Aorta (tissue), 5 donors: Measurements from ENCODE around the gene SMAD6. TPM values are rescaled to one million over a fixed set of nuclear protein-coding genes. Genes with fewer than 3 reads are reported as not detected.
A peak's percentile ranks its signal among the peaks of the same experiment; 100 is the strongest.

Source experiments
- ATAC-seq: fragments of 200-7000 bp; cut with Tn5 transposase; one replicate; pipeline ENCODE4 v1.9.1; 2022; ENCODE audit warnings: moderate library complexity; ENCODE audit not compliant: low FRiP score
- DNase-seq, 2 donors: peaks; one replicate each; pipeline ENCODE4 v3.0.0-alpha.2; 2020
- H3K27ac ChIP-seq, 2 donors: one replicate each; pipeline ENCODE4 v1.5.1; 2013; ENCODE audit warnings: low read length in 2 of 2, mild to moderate bottlenecking in 2 of 2, moderate library complexity in 2 of 2, control low read depth in 1 of 2, inconsistent platforms in 1 of 2, low read depth in 1 of 2
- H3K27me3 ChIP-seq, 2 donors: one replicate each; pipeline ENCODE4 v1.6.1; 2013; ENCODE audit warnings: control low read depth in 1 of 2, low read length in 1 of 2, mild to moderate bottlenecking in 1 of 2, moderate library complexity in 1 of 2; ENCODE audit not compliant: insufficient read depth in 2 of 2, control insufficient read depth in 1 of 2
- H3K36me3 ChIP-seq, 2 donors: one replicate each; pipeline ENCODE4 v1.6.1; 2013; ENCODE audit warnings: control low read depth in 1 of 2, low read length in 1 of 2, mild to moderate bottlenecking in 1 of 2; ENCODE audit not compliant: insufficient read depth in 2 of 2, control insufficient read depth in 1 of 2
- H3K4me1 ChIP-seq, 2 donors: one replicate each; pipeline ENCODE4 v1.6.1; 2013; ENCODE audit warnings: low read length in 2 of 2, control low read depth in 1 of 2, mild to moderate bottlenecking in 1 of 2, moderate library complexity in 1 of 2; ENCODE audit not compliant: insufficient read depth in 2 of 2, control insufficient read depth in 1 of 2
- H3K4me3 ChIP-seq, 2 donors: one replicate each; pipeline ENCODE4 v1.5.1; 2013; ENCODE audit warnings: low read length in 2 of 2, control low read depth in 1 of 2, mild to moderate bottlenecking in 1 of 2
- H3K9me3 ChIP-seq: one replicate; pipeline ENCODE4 v1.6.1; 2013; ENCODE audit warnings: mild to moderate bottlenecking, low read length; ENCODE audit not compliant: control insufficient read depth
- WGBS, 2 donors: extraction: QIAGEN DNeasy Blood & Tissue Kit; methylation state at CpG; one replicate each; pipeline ENCODE4 v1.1.7; 2013; 5-methylcytosine and 5-hydroxymethylcytosine counted together
- intact Hi-C, 2 donors: fragments of 100-400 bp; cut with DNase I; formaldehyde crosslinking; loops; one replicate each; pipeline versions ENCODE4 v1.14.2 to v1.15.0; 2022
- polyA plus RNA-seq, 2 donors: library from polyadenylated mRNA; stranded (reverse); fragments of 200-250 nt; gene quantifications; one replicate each; pipeline ENCODE4 v1.2.3, GENCODE V29; 2013
- total RNA-seq, 2 donors: library from RNA; stranded (reverse); fragmentation: NEBNext Ultra II Directional; extraction: Animal tissue kit (Norgen Biotek cat#: 25700); gene quantifications; one replicate each; pipeline ENCODE4 v1.2.1, GENCODE V29; 2021
- donor health status: healthy with polysubstance abuse.
- donor health status: Bipolar disorder and iron deficiency.
- donor health status: DM: no; HTN: no; CAD: no.
- donor health status: DM: no; HTN: no; CAD: no.
- donor health status: DM: yes; HTN: yes; CAD: no.

Gene SMAD6
- total and polyA plus RNA-seq, 4 donors, result 7.1 to 92.0 (median 24.5) TPM

GRCh38 chr15:66795851-66796250 lies 93.8 kb downstream of the SMAD6 start:
- Histone ChIP-seq H3K27ac (no peak overlapping the region), H3K9me3 (no peaks in the 10 kb centered on the region), H3K27me3 (no peaks in the 10 kb centered on the region), H3K36me3 (no peaks in the 10 kb centered on the region), H3K4me1 (no peaks in the 10 kb centered on the region), H3K4me3 (no peak overlapping the region)
- intact Hi-C loops, result no loop called here
- DNase-seq (no peak), ATAC-seq (no peak)
- WGBS, 2 donors, result 96 to 97% methylated on average over 10 of the region's 10 CpGs

- no peaks in the 10 kb centered on the region for H3K27me3 ChIP-seq
- intact Hi-C loops, result no loop called here
- ATAC-seq, result no peak
- no peak overlapping the region for H3K27ac ChIP-seq
- H3K4me3 ChIP-seq, result no peak overlapping the region
- no peak for DNase-seq
- WGBS, 2 donors, result 86 to 97% methylated on average over 1 of the region's 1 CpG
- no peaks in the 10 kb centered on the region for H3K4me1 ChIP-seq
- H3K9me3 ChIP-seq, result no peaks in the 10 kb centered on the region
- no peaks in the 10 kb centered on the region for H3K36me3 ChIP-seq
Measured at GRCh38 chr15:66796343-66796742, 94.3 kb downstream of the SMAD6 start.

GRCh38 chr15:66797921-66798320 lies 95.9 kb downstream of the SMAD6 start:
- peaks cover 0 to 3% of the 10 kb centered on the region in 2 donors for H3K4me1 ChIP-seq
- ATAC-seq (no peak), DNase-seq (no peak)
- no peak overlapping the region for H3K4me3 ChIP-seq
- H3K27me3 ChIP-seq, result no peaks in the 10 kb centered on the region
- H3K9me3 ChIP-seq, result no peaks in the 10 kb centered on the region
- WGBS, 2 donors, result 85 to 87% methylated on average over 7 of the region's 7 CpGs
- H3K36me3 ChIP-seq, result no peaks in the 10 kb centered on the region
- intact Hi-C loops, result no loop called here
- no peak overlapping the region for H3K27ac ChIP-seq

- H3K4me3 ChIP-seq, result no peak overlapping the region
- H3K9me3 ChIP-seq, result no peaks in the 10 kb centered on the region
- WGBS, 2 donors, result 69 to 76% methylated on average over 10 of the region's 10 CpGs
- no peaks in the 10 kb centered on the region for H3K36me3 ChIP-seq
- intact Hi-C loops, result no loop called here
- peaks cover 0 to 3% of the 10 kb centered on the region in 2 donors for H3K4me1 ChIP-seq
- H3K27me3 ChIP-seq, result no peaks in the 10 kb centered on the region
- ATAC-seq (no peak), DNase-seq (no peak)
- H3K27ac ChIP-seq, result no peak overlapping the region
Measured at GRCh38 chr15:66798426-66799061, 96.5 kb downstream of the SMAD6 start.

- ATAC-seq (no peak), DNase-seq (no peak)
- H3K27ac ChIP-seq, result no peak overlapping the region
- intact Hi-C loops, result no loop called here
- peaks cover 0 to 3% of the 10 kb centered on the region in 2 donors for H3K4me1 ChIP-seq
- no peaks in the 10 kb centered on the region for H3K9me3 ChIP-seq
- WGBS, 2 donors, result 84 to 91% methylated on average over 4 of the region's 4 CpGs
- H3K4me3 ChIP-seq, result no peak overlapping the region
- no peaks in the 10 kb centered on the region for H3K27me3 ChIP-seq
- H3K36me3 ChIP-seq, result no peaks in the 10 kb centered on the region
Measured at GRCh38 chr15:66799242-66799641, 97.2 kb downstream of the SMAD6 start.

GRCh38 chr15:66800584-66801235 lies 98.7 kb downstream of the SMAD6 start:
- H3K27me3 ChIP-seq, result no peaks in the 10 kb centered on the region
- ATAC-seq, result no peak

GRCh38 chr15:66801266-66801665 lies 99.2 kb downstream of the SMAD6 start:
- DNase-seq (no peak), ATAC-seq (no peak)
- Histone ChIP-seq H3K4me3 (no peak overlapping the region), H3K36me3 (no peaks in the 10 kb centered on the region), H3K27ac (no peak overlapping the region), H3K27me3 (no peaks in the 10 kb centered on the region), H3K9me3 (no peaks in the 10 kb centered on the region), H3K4me1 (peaks cover 0 to 3% of the 10 kb centered on the region in 2 donors)
- WGBS, 2 donors, result 74 to 78% methylated on average over 3 of the region's 3 CpGs
- intact Hi-C loops, result loop anchor here (5.0 kb wide), 2 partner anchors 36 to 41 kb away; no protein-coding TSS in a partner anchor

More at GRCh38 chr15:66800584-66801235, 98.7 kb downstream of the SMAD6 start:
- H3K36me3 ChIP-seq, result no peaks in the 10 kb centered on the region
- H3K4me3 ChIP-seq, result no peak overlapping the region
- DNase-seq, result no peak
- H3K9me3 ChIP-seq, result no peaks in the 10 kb centered on the region
- H3K4me1 ChIP-seq, result peaks cover 0 to 3% of the 10 kb centered on the region in 2 donors
- intact Hi-C loops, result loop anchor here (5.0 kb wide), 2 partner anchors 37 to 42 kb away; no protein-coding TSS in a partner anchor
- no peak overlapping the region for H3K27ac ChIP-seq
- WGBS, 2 donors, result 90 to 92% methylated on average over 11 of the region's 11 CpGs

GRCh38 chr15:66802025-66803001 lies 100.3 kb downstream of the SMAD6 start:
- 71 to 72% methylated on average over 13 of the region's 13 CpGs for WGBS, 2 donors
- no peaks in the 10 kb centered on the region for H3K27me3 ChIP-seq
- H3K4me1 ChIP-seq, result peaks cover 0 to 3% of the 10 kb centered on the region in 2 donors
- peak overlapping the region in 1 of 2 donors; percentile 74 for H3K27ac ChIP-seq
- DNase-seq (no peak), ATAC-seq (peak; percentile 37)
- intact Hi-C loops, result loop anchor here (5.0 kb wide), 2 partner anchors 35 to 40 kb away; no protein-coding TSS in a partner anchor
- H3K36me3 ChIP-seq, result no peaks in the 10 kb centered on the region
- H3K4me3 ChIP-seq, result no peak overlapping the region
- H3K9me3 ChIP-seq, result no peaks in the 10 kb centered on the region
